ENCODE results near the gene ZFP62.

DNA sequence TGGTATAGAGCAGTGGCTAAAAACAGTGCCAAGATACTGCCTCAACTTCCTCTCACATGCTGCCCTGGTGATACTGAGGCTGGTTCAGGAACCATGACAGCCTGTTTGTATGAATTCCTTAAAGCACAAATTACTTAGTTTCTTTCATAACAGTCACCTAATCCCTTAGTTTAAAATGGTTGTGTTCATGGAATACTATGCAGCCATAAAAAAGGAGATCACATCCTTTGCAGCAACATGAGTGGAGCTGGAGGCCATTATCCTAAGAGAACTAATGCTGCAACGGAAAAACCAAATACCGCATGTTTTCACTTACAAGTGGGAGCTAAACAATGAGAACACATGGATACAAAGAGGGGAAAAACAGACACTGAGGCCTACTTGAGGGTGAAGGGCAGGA is 21.8 kb downstream of the ZFP62 start:
- TF ChIP-seq YY1 (IDR thresholded peaks at IDR 0.05; ENCODE audit: low read depth) = no peak
- TF ChIP-seq RAD21 (IDR thresholded peaks at IDR 0.05; ENCODE audit: low read depth) = no peak
- no peak for TF ChIP-seq TCF12 (IDR thresholded peaks at IDR 0.05; ENCODE audit: low read depth)
- TF ChIP-seq, protein P1, sequence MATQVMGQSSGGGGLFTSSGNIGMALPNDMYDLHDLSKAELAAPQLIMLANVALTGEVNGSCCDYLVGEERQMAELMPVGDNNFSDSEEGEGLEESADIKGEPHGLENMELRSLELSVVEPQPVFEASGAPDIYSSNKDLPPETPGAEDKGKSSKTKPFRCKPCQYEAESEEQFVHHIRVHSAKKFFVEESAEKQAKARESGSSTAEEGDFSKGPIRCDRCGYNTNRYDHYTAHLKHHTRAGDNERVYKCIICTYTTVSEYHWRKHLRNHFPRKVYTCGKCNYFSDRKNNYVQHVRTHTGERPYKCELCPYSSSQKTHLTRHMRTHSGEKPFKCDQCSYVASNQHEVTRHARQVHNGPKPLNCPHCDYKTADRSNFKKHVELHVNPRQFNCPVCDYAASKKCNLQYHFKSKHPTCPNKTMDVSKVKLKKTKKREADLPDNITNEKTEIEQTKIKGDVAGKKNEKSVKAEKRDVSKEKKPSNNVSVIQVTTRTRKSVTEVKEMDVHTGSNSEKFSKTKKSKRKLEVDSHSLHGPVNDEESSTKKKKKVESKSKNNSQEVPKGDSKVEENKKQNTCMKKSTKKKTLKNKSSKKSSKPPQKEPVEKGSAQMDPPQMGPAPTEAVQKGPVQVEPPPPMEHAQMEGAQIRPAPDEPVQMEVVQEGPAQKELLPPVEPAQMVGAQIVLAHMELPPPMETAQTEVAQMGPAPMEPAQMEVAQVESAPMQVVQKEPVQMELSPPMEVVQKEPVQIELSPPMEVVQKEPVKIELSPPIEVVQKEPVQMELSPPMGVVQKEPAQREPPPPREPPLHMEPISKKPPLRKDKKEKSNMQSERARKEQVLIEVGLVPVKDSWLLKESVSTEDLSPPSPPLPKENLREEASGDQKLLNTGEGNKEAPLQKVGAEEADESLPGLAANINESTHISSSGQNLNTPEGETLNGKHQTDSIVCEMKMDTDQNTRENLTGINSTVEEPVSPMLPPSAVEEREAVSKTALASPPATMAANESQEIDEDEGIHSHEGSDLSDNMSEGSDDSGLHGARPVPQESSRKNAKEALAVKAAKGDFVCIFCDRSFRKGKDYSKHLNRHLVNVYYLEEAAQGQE (IDR thresholded peaks at IDR 0.05; ENCODE audit: low read depth) = no peak
- no peak for TF ChIP-seq EP300 (IDR thresholded peaks at IDR 0.05; ENCODE audit: borderline replicate concordance)
- TF ChIP-seq TAF1 (IDR thresholded peaks at IDR 0.05; ENCODE audit: low read depth) = no peak
- TF ChIP-seq NFIC (IDR thresholded peaks at IDR 0.05) = no peak
- no peak for TF ChIP-seq TEAD4 (IDR thresholded peaks at IDR 0.05)
- no peak for TF ChIP-seq CEBPB (IDR thresholded peaks at IDR 0.05)
- TF ChIP-seq, protein P2, sequence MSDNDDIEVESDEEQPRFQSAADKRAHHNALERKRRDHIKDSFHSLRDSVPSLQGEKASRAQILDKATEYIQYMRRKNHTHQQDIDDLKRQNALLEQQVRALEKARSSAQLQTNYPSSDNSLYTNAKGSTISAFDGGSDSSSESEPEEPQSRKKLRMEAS (IDR thresholded peaks at IDR 0.05) = no peak
- TF ChIP-seq ZBTB7A (IDR thresholded peaks at IDR 0.05; ENCODE audit: low read depth) = no peak
- TF ChIP-seq FOXM1 (IDR thresholded peaks at IDR 0.05; ENCODE audit: borderline replicate concordance, low read depth) = no peak
- no peak for TF ChIP-seq EGR1 (IDR thresholded peaks at IDR 0.05)
